HepG2 (cell line): ENCODE results near the gene SYNPO.

Source experiments
- KAT7 ChIP-seq: IDR thresholded peaks from 2 replicates; pipeline ENCODE4 v1.6.1; 2018; ENCODE audit warnings: borderline replicate concordance, missing compliant biosample characterization
- KDM5B ChIP-seq: sonication (generic); formaldehyde crosslinking; IDR thresholded peaks from 2 replicates; pipeline ENCODE4 v1.4.0; 2020; ENCODE audit warnings: missing genetic modification reagents, mild to moderate bottlenecking, borderline replicate concordance
- MED8 ChIP-seq: sonication (generic); formaldehyde crosslinking; IDR thresholded peaks from 2 replicates; pipeline ENCODE4 v1.8.1; 2023; ENCODE audit warnings: mild to moderate bottlenecking, missing genetic modification reagents; ENCODE audit not compliant: insufficient replicate concordance
- NFRKB ChIP-seq: fragments of 450-650 bp; IDR thresholded peaks from 2 replicates; pipeline ENCODE4 v1.6.1; 2017
- NR2F6 ChIP-seq, 2 experiments: IDR thresholded peaks; 2 replicates each; pipeline ENCODE4 v1.6.1; 2016; ENCODE audit warnings: antibody characterized with exemption in 1 of 2, mild to moderate bottlenecking in 1 of 2
- PHF8 ChIP-seq: sonication (generic); formaldehyde crosslinking; IDR thresholded peaks from 2 replicates; pipeline ENCODE4 v1.5.0; 2020; ENCODE audit warnings: missing genetic modification reagents
- SIX4 ChIP-seq: sonication (generic); formaldehyde crosslinking; IDR thresholded peaks from 2 replicates; pipeline ENCODE4 v1.4.0; 2020; ENCODE audit warnings: missing genetic modification reagents
- SMAD3 ChIP-seq: sonication (generic); formaldehyde crosslinking; IDR thresholded peaks from 2 replicates; pipeline ENCODE4 v1.4.0; 2020; ENCODE audit warnings: missing genetic modification reagents
- TARDBP ChIP-seq: sonication (generic); formaldehyde crosslinking; IDR thresholded peaks from 2 replicates; pipeline ENCODE4 v1.8.0; 2022; ENCODE audit warnings: mild to moderate bottlenecking, missing genetic modification reagents
- TF ChIP-seq, protein P1 (sequence below): sonication (generic); formaldehyde crosslinking; conservative IDR thresholded peaks from 2 replicates; pipeline ENCODE4 v1.8.0; 2022; ENCODE audit warnings: missing genetic modification reagents
- TF ChIP-seq, protein P2 (sequence below): sonication (generic); formaldehyde crosslinking; IDR thresholded peaks from 2 replicates; pipeline ENCODE4 v1.5.0; 2020; ENCODE audit warnings: mild to moderate bottlenecking, missing genetic modification reagents, moderate library complexity
- TF ChIP-seq, protein P3 (sequence below), 2 experiments: sonication (generic) in 1 of 2; formaldehyde crosslinking in 1 of 2; IDR thresholded peaks; 2 replicates each; pipeline versions ENCODE4 v1.5.1 to v1.6.1; 2011 to 2020; ENCODE audit warnings: borderline replicate concordance in 1 of 2, low read depth in 1 of 2, low read length in 1 of 2, mild to moderate bottlenecking in 1 of 2, missing genetic modification reagents in 1 of 2, moderate library complexity in 1 of 2
- TF ChIP-seq, protein P4 (sequence below): sonication (generic); formaldehyde crosslinking; IDR thresholded peaks from 2 replicates; pipeline ENCODE4 v1.4.0; 2020; ENCODE audit warnings: missing genetic modification reagents

DNA sequence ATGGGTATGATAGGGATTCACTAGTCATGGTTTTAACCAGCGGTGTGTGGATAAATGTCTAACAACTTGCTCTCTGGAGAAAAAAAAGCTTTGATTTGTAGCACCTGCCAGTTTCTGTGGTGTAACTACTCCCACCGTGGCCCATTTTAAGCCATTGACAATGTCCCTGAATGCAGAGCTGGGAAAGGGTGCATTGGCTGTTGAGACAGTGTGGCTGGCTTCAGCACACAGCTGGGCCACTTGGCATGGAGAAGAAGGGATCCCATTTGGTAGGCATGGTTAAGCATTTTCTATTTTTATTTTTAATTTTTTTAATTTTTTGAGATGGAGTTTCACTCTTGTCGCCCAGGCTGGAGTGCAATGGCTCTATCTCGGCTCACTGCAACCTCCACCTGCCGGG is 31.5 kb upstream of the SYNPO start:
- TF ChIP-seq, protein P1, sequence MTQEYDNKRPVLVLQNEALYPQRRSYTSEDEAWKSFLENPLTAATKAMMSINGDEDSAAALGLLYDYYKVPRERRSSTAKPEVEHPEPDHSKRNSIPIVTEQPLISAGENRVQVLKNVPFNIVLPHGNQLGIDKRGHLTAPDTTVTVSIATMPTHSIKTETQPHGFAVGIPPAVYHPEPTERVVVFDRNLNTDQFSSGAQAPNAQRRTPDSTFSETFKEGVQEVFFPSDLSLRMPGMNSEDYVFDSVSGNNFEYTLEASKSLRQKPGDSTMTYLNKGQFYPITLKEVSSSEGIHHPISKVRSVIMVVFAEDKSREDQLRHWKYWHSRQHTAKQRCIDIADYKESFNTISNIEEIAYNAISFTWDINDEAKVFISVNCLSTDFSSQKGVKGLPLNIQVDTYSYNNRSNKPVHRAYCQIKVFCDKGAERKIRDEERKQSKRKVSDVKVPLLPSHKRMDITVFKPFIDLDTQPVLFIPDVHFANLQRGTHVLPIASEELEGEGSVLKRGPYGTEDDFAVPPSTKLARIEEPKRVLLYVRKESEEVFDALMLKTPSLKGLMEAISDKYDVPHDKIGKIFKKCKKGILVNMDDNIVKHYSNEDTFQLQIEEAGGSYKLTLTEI, result no peak
- TF ChIP-seq NFRKB (no peak), SMAD3 (CRISPR knock-in tag) (no peak), NR2F6 (IDR thresholded peaks at IDR 0.05) (no peak), NR2F6 (CRISPR knock-in tag; IDR thresholded peaks at IDR 0.05) (no peak), KAT7 (CRISPR knock-in tag) (no peak), PHF8 (CRISPR knock-in tag) (no peak), MED8 (CRISPR knock-in tag) (no peak), SIX4 (CRISPR knock-in tag) (no peak), KDM5B (CRISPR knock-in tag) (no peak), TARDBP (CRISPR knock-in tag) (no peak)
- TF ChIP-seq, protein P2, sequence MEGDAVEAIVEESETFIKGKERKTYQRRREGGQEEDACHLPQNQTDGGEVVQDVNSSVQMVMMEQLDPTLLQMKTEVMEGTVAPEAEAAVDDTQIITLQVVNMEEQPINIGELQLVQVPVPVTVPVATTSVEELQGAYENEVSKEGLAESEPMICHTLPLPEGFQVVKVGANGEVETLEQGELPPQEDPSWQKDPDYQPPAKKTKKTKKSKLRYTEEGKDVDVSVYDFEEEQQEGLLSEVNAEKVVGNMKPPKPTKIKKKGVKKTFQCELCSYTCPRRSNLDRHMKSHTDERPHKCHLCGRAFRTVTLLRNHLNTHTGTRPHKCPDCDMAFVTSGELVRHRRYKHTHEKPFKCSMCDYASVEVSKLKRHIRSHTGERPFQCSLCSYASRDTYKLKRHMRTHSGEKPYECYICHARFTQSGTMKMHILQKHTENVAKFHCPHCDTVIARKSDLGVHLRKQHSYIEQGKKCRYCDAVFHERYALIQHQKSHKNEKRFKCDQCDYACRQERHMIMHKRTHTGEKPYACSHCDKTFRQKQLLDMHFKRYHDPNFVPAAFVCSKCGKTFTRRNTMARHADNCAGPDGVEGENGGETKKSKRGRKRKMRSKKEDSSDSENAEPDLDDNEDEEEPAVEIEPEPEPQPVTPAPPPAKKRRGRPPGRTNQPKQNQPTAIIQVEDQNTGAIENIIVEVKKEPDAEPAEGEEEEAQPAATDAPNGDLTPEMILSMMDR (CRISPR knock-in tag), result no peak
- TF ChIP-seq, protein P3, sequence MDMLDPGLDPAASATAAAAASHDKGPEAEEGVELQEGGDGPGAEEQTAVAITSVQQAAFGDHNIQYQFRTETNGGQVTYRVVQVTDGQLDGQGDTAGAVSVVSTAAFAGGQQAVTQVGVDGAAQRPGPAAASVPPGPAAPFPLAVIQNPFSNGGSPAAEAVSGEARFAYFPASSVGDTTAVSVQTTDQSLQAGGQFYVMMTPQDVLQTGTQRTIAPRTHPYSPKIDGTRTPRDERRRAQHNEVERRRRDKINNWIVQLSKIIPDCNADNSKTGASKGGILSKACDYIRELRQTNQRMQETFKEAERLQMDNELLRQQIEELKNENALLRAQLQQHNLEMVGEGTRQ (IDR thresholded peaks at IDR 0.05; ENCODE audit: low read depth, low read length), result no peak
- TF ChIP-seq, protein P3 (CRISPR knock-in tag; IDR thresholded peaks at IDR 0.05; ENCODE audit: borderline replicate concordance), result no peak
- TF ChIP-seq, protein P4, sequence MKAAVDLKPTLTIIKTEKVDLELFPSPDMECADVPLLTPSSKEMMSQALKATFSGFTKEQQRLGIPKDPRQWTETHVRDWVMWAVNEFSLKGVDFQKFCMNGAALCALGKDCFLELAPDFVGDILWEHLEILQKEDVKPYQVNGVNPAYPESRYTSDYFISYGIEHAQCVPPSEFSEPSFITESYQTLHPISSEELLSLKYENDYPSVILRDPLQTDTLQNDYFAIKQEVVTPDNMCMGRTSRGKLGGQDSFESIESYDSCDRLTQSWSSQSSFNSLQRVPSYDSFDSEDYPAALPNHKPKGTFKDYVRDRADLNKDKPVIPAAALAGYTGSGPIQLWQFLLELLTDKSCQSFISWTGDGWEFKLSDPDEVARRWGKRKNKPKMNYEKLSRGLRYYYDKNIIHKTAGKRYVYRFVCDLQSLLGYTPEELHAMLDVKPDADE, result no peak
